HUES6 (cell line): ENCODE data around the gene FAM240A.

Source experiments
- H3K27ac ChIP-seq: 2 replicates; pipeline ENCODE4 v1.7.0; 2013; ENCODE audit warnings: low read depth, mild to moderate bottlenecking, low read length, inconsistent platforms
- H3K27me3 ChIP-seq: 2 replicates; pipeline ENCODE4 v1.6.1; 2013; ENCODE audit warnings: low read length; ENCODE audit not compliant: control insufficient read depth, insufficient read depth
- H3K36me3 ChIP-seq: 2 replicates; pipeline ENCODE4 v1.6.1; 2013; ENCODE audit warnings: low read length; ENCODE audit not compliant: control insufficient read depth, insufficient read depth
- H3K4me1 ChIP-seq: 2 replicates; pipeline ENCODE4 v1.6.1; 2013; ENCODE audit warnings: low read length; ENCODE audit not compliant: control insufficient read depth, insufficient read depth
- H3K4me3 ChIP-seq: 2 replicates; pipeline ENCODE4 v1.5.1; 2013; ENCODE audit warnings: low read depth, low read length
- H3K9ac ChIP-seq: one replicate; pipeline ENCODE4 v1.6.1; 2013; ENCODE audit warnings: mild to moderate bottlenecking, low read length
- H3K9me3 ChIP-seq: 2 replicates; pipeline ENCODE4 v1.6.1; 2013; ENCODE audit warnings: low read depth, low read length; ENCODE audit not compliant: control insufficient read depth, insufficient read depth

FAM240A gene

DNA sequence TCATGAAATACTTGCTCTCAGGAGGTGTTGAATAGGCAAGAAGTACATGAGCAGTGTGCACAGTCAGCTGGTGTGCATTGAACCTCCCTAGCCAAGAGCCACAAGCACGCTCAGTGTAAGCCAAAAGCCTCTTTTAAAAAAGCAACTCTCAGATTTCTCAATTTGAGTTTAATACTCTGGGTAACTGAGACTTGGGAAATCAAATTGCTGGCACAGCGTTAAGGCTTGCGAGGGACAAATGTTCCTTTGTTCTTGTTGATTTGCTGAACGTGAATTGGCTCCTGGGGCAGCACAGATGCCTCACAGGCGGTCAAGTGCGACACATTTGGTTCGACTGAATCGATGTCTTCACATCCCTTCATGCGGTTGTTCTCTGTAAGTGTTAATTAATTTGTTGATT is at the start of gene FAM240A:
Gene FAM240A (plus strand): TSS at position 202 of the 400 bp plus-strand sequence. CDS start 159 bp downstream, at position 361.
- no peak within 1 kb of the TSS for H3K9ac ChIP-seq
- H3K4me1 ChIP-seq, result peaks cover 31% of the 10 kb centered on the region
- H3K36me3 ChIP-seq, result no peaks in the 10 kb centered on the region
- no peak within 1 kb of the TSS for H3K4me3 ChIP-seq
- H3K9me3 ChIP-seq, result no peaks in the 10 kb centered on the region
- H3K27me3 ChIP-seq, result no peaks in the 10 kb centered on the region
- no peak within 1 kb of the TSS for H3K27ac ChIP-seq

DNA sequence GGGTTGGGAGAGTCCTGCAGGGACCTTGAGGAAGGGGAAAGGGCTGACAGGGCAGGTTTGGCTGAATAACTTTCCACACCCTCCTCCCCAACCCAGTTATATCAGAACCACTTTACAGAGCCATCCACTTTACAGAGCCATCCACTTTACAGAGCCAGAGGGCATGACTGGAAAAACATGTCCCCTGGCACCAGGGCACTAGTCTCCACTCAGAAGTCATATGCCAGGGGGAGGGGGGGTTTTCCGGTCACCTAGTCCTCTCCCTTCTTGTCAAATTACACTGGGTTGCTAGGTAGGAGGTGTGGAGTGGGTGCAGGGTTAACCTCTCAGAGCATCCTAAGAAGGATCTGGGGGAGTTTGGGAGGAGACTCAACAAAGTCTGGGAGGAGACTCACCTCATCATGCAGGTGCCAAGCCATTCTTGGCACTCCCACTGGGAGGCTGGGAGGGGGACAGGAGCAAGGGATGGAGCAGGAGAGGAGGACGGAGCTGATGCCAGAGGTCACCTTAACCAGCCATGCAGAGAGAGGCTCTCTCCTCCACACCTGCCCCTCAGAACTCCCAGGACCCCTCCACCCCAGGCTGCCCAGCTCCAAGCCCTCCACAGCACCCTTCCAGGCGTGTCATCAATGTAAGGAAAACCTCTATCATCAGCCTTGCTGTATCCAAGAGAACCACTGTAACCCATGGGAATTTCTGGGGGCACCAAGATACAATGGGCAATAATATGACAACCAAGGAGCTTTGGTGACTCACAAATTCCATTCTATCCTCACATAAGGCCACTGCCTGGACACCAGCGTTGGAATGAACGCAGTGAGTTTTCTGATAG is 47.9 kb upstream of the FAM240A start:
- no peaks in the 10 kb centered on the region for H3K36me3 ChIP-seq
- H3K9me3 ChIP-seq, result peaks cover 7% of the 10 kb centered on the region
- peaks cover 46% of the 10 kb centered on the region for H3K4me1 ChIP-seq
- H3K27me3 ChIP-seq, result no peaks in the 10 kb centered on the region
- H3K27ac ChIP-seq, result no peak overlapping the region
- H3K9ac ChIP-seq, result no peak overlapping the region
- H3K4me3 ChIP-seq, result no peak overlapping the region

DNA sequence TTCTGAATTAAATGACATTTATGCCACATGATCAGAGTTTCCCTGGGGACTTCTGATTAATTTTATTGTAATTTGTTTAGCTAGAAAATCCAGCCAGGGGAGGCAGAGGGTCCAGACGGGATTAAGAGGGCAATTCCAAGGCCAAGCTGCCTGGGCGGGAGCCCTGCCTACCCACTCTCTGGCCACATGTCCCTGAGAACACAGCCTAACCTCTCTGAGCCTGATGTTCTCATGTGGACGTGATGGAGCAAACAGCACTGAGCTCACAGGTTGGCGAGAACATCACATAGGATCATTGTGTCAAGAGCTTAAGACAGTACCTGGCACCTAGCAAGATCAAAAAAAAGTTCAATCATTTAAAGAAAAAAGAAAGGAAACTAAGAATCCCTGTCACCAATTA is 47.2 kb upstream of the FAM240A start:
- Histone ChIP-seq H3K27ac (no peak overlapping the region; the same call in 1 of the 2 replicates), H3K4me3 (peak overlapping the region; percentile 56), H3K36me3 (no peaks in the 10 kb centered on the region), H3K9me3 (peaks cover 7% of the 10 kb centered on the region), H3K27me3 (no peaks in the 10 kb centered on the region), H3K4me1 (peaks cover 42% of the 10 kb centered on the region), H3K9ac (peak overlapping the region; percentile 80)

DNA sequence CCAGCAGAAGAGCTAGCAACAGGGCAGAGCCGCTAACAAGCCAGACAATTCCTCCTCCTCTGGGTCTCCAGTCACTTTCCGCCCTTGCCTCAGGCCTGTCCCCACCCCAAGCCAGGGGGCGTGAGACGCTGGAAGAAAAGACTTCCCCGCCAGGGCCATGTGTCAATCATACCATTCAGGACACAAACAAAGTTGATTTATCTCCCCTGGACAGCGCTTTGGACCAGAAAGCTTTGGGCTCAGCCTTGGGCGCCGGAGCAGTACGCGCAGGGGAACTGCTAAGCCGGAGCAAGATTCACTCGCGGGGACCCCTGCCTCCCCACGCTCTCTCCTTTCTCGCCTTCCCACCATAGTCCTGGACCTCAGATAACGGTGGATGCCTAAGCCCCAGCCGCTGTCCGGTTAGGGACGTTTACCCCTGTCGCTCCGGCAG is 46.7 kb upstream of the FAM240A start:
- peaks cover 37% of the 10 kb centered on the region for H3K4me1 ChIP-seq
- H3K36me3 ChIP-seq, result no peaks in the 10 kb centered on the region
- H3K27ac ChIP-seq, result peak overlapping the region; percentile 35; the same call in 1 of the 2 replicates
- H3K9me3 ChIP-seq, result peaks cover 7% of the 10 kb centered on the region
- no peaks in the 10 kb centered on the region for H3K27me3 ChIP-seq
- H3K9ac ChIP-seq, result peak overlapping the region; percentile 80
- peak overlapping the region; percentile 56 for H3K4me3 ChIP-seq

DNA sequence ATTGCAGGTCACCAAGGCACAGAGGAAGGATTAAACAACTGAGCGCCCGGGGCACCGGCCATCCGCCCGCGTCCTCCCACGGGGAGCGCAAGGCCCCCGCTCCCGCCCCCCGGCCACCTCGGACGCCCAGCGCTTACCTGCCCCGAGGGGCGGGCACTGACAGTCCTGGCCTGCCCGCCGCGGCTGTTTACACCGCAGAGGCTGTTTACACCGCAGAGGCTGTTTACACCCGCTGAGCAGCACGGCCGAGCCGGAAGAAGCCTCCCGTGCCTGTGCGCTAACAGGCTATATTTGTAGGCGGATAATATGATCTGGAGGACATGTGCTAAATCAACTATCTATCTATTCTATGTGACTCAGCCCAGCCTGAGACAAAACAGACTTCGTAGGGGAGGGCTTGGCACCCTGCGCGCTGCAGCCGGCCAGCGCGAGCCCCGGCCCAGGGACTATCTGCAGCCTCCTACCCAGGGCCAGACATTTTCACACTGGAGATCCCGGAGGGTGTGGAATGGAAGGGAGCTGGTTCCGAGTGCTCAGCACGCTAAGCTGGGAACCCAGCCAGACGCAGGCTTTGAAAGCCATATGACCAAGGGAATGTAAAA is 46.2 kb upstream of the FAM240A start, which contains the start of gene LRRC2:
Gene LRRC2 (minus strand): TSS at position 263 of the 602 bp plus-strand sequence. CDS start 14,711 bp downstream, outside the sequence.
- peak within 1 kb of the TSS; percentile 80 for H3K9ac ChIP-seq
- H3K27ac ChIP-seq, result peak within 1 kb of the TSS; percentile 35; the same call in 1 of the 2 replicates
- peaks cover 32% of the 10 kb centered on the region for H3K4me1 ChIP-seq
- H3K27me3 ChIP-seq, result no peaks in the 10 kb centered on the region
- H3K9me3 ChIP-seq, result peaks cover 7% of the 10 kb centered on the region
- no peaks in the 10 kb centered on the region for H3K36me3 ChIP-seq
- peak within 1 kb of the TSS; percentile 56 for H3K4me3 ChIP-seq

DNA sequence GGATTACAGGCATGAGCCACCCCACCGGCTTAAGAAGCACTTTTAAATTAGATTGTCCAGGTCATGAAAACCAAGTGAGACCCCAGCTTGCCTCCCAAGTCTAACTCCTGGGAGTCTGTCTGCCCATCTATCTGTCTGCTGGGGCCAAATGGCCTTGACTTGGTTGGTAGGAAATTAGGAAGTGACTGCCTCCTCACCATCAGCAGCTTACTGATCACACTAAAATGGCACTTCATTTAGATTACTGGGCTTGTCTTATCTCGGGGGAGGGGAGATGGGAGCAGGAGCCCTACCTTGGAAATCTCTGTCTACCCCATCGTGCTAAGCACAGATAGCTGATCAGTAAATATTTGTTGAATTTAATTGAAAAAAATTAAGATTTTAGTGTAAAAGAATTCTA is 40.6 kb upstream of the FAM240A start:
- Histone ChIP-seq H3K9me3 (no peaks in the 10 kb centered on the region; the same call in 1 of the 2 replicates), H3K4me1 (peaks cover 43% of the 10 kb centered on the region), H3K27ac (peak overlapping the region; percentile 37; the same call in 1 of the 2 replicates), H3K9ac (no peak overlapping the region), H3K36me3 (no peaks in the 10 kb centered on the region), H3K4me3 (no peak overlapping the region), H3K27me3 (no peaks in the 10 kb centered on the region)

DNA sequence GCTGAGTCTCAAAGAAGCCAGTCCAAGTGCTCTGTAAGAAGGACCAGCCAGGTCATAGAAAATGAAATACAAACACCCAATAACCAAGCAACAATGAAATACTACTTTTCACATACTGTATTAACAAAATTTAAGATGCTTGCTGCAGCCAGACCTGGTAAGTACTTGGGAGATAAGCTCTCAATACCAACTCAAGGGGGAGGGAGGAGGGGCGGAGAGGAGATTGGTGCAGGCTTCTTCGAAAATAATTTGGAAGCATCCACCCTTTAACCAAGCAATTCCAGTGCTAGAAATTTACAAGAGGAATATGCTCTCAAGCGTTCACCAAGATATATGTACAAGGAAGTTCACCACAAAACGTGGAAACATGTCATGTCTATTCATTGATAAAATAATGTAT is 38.6 kb upstream of the FAM240A start:
- Histone ChIP-seq H3K27ac (peak overlapping the region; percentile 97), H3K36me3 (peaks cover under 1% of the 10 kb centered on the region; the same call in 1 of the 2 replicates), H3K27me3 (no peaks in the 10 kb centered on the region), H3K9me3 (no peaks in the 10 kb centered on the region; the same call in 1 of the 2 replicates), H3K9ac (peak overlapping the region; percentile 98), H3K4me1 (peaks cover 44% of the 10 kb centered on the region), H3K4me3 (peak overlapping the region; percentile 77)

DNA sequence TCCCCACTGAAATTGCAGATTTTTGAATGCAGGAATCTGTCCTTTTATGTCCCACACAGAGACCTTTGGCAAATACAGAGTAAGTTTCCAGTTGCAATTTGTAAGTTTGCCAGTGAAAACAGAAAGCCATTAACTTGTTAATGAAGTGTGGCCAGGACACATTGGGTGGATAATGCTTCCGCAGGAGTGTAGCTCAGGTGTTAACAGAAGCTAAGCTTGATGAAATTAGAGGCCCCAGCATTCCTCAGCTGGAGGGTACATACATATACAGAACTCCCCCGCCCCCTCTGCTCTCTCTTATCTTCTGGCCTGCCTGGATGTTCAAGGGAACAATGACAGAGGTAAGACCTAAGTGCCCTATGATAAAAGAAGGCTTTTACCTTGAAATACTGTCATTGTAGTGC is 38.1 kb upstream of the FAM240A start:
- H3K9ac ChIP-seq, result peak overlapping the region; percentile 98
- no peaks in the 10 kb centered on the region; the same call in 1 of the 2 replicates for H3K9me3 ChIP-seq
- H3K36me3 ChIP-seq, result peaks cover 6% of the 10 kb centered on the region
- H3K4me3 ChIP-seq, result peak overlapping the region; percentile 77
- peak overlapping the region; percentile 97 for H3K27ac ChIP-seq
- peaks cover 46% of the 10 kb centered on the region for H3K4me1 ChIP-seq
- no peaks in the 10 kb centered on the region for H3K27me3 ChIP-seq

DNA sequence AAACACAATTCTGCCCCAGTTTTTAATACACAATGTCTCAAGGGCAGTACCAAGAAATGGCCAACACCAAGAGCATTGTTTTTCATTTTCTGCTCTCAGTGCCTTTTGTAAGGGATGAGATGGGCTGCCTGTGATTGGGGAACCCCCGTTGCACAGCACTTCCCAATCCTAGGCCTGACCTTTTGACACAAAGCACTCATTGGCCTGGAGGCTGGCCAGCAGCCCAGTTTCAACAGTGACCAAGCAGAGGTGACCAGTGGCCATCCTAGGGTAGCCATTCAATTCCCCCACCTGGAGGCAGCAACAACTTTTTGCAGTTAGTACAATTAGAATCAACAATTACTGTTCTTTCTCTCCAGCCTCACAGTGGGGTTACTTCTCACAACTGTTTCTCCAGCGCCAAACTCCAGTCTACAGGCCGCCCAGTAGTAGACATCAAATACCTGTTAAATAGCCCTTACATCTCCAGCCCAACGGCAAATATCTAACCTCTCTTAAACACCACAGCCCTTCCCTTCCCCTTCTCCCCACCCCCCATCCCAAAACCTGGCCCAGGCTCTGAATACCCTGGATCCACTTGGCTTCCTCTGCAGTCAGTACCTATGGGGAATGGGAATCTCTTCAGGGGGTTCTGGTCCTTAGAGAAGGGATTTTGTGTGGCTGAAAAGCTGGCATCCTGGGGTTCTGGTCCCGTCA is 37.3 kb upstream of the FAM240A start:
- H3K4me1 ChIP-seq, result peaks cover 53% of the 10 kb centered on the region
- H3K9ac ChIP-seq, result peak overlapping the region; percentile 98
- H3K9me3 ChIP-seq, result no peaks in the 10 kb centered on the region; the same call in 1 of the 2 replicates
- H3K27me3 ChIP-seq, result no peaks in the 10 kb centered on the region
- H3K36me3 ChIP-seq, result peaks cover 14% of the 10 kb centered on the region
- H3K27ac ChIP-seq, result peak overlapping the region; percentile 97
- peak overlapping the region; percentile 77 for H3K4me3 ChIP-seq

DNA sequence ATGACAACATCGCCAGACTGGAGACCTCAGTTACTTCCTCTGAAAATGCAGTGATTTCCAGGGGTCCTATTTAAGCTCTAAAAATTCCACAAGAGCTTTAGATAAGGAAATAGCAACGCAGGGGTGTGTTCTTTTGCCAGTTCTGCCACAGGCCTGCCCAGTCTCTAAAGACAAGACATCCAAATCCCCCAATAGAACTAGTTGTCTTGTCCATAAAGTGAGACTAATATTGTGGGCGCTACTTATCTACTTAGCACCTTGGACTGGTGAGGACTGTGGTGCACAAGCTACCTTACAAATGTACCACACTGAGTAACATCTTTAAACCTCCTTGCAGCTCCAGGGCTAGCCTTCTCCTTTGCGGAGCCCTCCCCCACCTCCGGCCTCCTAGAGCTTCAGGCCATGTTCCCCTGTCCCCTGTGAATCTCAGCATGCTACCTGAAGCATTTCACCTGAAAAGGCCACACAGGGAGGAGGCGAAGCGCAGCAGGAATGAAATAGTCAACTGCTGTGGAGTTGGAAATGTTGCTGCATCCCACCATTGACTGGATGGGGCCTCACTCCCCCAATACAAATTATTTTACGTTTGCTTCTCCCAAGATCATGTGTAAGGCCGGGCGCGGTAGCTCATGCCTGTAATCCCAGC is 36.6 kb upstream of the FAM240A start:
- Histone ChIP-seq H3K4me1 (peaks cover 59% of the 10 kb centered on the region), H3K9me3 (no peaks in the 10 kb centered on the region), H3K27ac (peak overlapping the region; percentile 97), H3K9ac (peak overlapping the region; percentile 98), H3K36me3 (peaks cover 20% of the 10 kb centered on the region), H3K27me3 (no peaks in the 10 kb centered on the region), H3K4me3 (peak overlapping the region; percentile 77)
